Stimulated activated CD8-positive, alpha-beta memory T cell treated with anti-CD3 and anti-CD28 coated beads, Interleukin-4, amount 100 ng/mL, for 24 hours (primary cell): ENCODE data around the gene PSMG2.

ENCODE experiments used
- DNase-seq: peaks from one replicate; pipeline ENCODE4 v3.0.0-alpha.2; 2020; ENCODE audit warnings: low read depth

The PSMG2 gene

GRCh38 chr18:12702221-12703095 is at the start of gene PSMG2, which contains the start of gene CEP76:
PSMG2 (plus strand) TSS chr18:12703042; CDS start chr18:12703108, 66 bp downstream.
CEP76 (minus strand) TSS chr18:12702723; CDS start chr18:12702548, 175 bp downstream.
- peak; percentile 77 for DNase-seq

- DNase-seq, result no peak
Measured at GRCh38 chr18:12654971-12655370, 47.9 kb upstream of the PSMG2 start.

GRCh38 chr18:12656605-12656937 is 46.3 kb upstream of the PSMG2 start:
- no peak for DNase-seq

GRCh38 chr18:12656938-12657683 is 45.7 kb upstream of the PSMG2 start:
- DNase-seq, result no peak

DNA sequence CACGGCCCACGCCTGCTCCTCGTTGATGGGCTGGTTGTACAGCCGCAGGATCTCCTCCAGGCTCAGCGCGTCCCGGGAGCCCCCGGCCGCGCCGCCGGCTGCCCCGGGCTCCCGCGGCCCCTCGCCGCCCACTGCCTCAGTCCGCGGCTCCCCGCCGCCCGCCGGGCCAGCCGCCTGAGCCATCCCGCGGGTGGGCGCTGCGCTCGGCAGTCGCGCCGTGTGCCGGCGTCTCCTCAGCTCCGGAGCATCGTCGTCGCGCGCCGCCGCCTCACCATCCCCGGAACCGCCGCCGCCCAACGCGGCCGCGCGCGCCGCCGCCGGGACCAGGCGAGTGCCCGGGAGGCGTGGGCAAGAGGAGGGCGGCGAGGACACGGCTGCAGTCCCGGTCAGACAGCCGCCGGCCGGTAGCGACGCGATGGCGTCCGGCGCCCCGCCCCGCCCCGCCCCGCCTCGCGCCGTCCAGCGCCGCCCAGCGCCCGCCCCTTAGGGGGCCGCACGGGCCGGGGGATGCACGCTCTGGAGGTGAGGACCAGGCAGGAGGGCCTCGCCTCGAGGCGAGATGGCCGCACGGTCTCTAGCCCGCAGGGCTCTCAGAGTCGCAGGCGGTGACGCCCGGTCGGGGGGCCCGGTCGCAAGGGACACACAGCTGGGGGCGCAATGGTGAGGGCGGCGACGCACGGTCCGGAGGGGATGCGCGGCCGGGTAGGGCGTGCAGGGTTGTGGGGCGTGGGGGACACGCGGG is 45.0 kb upstream of the PSMG2 start, which contains the start of gene SPIRE1:
SPIRE1 (minus strand) TSS at position 424 of the 742 bp plus-strand sequence; CDS start at position 183, 241 bp downstream.
- peak; percentile 15 for DNase-seq

GRCh38 chr18:12658426-12659138 is 44.3 kb upstream of the PSMG2 start:
- DNase-seq, result no peak

DNA sequence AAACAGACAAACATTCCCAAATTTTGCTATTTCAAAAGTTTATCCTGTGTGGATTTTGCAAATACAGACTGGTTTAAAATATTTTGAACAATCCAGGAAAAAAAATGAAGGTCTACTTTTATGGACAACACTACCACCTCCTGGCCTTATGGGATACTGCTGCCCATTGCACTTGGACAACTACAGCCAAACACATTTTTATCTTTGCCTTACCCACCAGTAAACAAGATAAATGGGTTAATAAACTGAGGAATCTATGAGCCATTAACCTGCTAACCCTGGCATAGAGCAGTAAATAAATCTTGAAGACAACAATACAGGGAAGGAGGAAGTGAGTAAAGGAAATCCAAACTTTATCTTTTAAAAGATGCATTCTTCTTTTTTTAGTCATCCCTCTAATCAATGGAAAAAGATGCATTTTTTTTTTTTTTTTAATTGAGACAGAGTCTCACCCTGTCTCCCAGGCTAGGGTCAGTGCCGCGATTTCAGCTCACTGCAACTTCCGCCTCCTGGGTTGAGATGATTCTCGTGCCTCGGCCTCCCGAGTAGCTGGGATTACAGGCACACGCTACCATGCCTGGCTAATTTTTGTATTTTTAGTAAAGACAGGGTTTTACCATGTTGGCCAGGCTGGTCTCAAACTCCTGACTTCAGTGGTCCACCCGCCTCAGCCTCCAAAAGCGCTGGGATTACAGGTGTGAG is 42.8 kb upstream of the PSMG2 start:
- DNase-seq, result peak; percentile 5

DNA sequence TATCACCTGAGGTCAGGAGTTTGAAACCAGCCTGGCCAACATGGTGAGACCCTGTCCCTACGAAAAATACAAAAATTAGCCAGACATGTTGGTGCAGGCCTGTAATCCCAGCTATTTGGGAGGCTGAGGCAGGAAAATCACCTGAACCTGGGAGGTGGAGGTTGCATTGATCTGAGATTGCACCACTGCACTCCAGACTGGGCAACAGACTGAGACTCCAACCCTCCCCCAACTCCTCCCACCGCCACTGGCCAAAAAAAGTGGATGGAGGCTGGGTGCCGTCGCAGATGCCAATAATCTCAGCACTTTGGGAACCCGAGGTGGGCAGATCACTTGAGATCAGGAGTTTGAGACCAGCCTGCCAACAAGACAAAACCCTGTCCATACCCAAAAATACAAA is 34.8 kb upstream of the PSMG2 start:
- no peak for DNase-seq

GRCh38 chr18:12679183-12679786 is 23.6 kb upstream of the PSMG2 start:
- DNase-seq, result no peak

DNA sequence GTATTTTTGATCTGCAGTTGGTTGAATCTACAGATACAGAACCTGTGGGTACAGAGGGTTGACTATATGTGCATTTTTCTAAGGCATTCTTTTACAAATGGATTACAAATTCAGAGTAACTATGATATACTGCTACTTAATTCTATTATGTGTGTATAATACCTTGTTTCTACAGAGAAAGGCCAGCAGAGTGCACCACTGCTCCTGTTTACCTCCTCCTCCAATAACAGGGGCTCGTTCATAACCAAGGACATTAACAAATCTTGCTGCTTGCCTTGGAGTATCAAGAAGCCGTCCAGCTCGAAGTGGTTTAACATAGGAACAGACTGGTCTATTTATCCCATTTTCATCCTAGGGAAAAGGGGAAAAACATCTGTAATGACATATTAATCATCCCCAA is 16.7 kb upstream of the PSMG2 start:
- no peak for DNase-seq

GRCh38 chr18:12689256-12689850 is 13.5 kb upstream of the PSMG2 start:
- no peak for DNase-seq

DNA sequence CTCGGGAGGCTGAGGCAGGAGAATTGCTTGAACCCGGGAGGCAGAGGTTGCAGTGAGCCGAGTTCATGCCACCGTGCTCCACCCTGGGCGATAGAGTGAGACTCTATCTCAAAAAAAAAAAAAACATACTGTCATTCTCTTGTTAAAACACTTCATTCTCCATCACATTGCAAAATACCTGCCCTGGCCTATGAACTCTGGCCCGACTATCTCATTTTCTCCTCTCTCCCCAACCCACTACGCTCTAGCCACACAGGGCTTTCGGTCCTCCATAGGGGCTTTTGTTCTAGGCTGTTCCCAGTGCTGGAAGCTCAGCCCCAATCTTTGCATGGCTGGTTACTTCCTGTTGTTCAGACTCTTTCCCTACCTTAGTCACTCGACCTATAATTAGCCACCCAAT is 10.6 kb upstream of the PSMG2 start:
- no peak for DNase-seq

DNA sequence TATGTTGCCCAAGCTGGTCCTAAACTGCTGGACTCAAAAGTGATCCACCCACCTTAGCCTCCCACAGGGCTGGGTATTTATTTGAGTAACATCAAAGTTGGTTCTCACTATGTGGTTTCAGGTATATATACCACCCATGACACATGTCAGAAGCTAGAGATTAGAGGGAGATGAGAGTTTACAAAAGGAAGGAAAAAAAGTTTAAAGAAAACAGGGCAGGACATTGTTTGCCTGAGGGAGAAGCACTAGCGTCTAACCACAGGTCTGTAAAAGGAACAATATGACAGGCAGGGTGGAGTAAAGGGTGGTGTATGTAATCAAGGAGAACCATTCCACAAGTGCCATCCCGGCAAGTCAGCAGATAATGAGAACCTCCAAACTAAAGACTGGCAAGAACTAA is 8.8 kb upstream of the PSMG2 start:
- DNase-seq, result no peak

DNA sequence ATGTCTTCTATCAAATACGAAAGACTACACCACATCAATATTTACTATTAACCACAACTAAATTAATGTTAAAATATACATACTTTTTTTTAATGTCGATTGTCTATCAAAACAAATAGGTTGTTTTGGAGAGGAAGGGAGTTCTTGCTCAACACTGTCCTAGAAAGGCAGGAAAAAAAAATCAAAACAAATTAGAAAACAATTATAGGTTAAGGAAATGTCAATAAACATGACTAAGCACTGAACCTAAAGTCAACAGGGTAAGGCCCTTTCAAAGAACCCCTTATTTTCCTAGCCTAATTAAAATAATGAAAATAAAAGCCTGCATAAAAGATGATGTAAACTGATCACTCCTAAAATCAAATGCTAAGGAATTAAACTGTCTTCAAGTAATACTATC is 3.1 kb upstream of the PSMG2 start:
- DNase-seq, result no peak

DNA sequence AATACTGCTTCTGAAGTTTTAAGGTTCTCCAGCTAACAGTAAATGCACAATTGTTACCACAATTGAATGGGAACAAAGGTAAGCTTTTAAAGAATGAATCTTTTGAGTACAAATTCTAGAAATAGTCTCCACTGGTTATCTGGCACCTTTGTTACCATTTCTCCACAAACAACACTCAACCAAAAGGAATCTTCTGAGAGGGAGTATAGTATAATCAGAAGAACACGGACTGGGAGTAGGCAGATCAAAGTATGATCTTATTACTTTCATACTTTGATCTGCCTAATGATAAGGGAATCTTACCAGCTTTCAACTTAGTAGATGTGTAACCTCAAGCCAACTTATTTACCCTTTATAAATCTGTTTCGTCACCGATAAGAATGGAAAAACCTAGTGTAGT is 1.7 kb upstream of the PSMG2 start:
- no peak for DNase-seq

DNA sequence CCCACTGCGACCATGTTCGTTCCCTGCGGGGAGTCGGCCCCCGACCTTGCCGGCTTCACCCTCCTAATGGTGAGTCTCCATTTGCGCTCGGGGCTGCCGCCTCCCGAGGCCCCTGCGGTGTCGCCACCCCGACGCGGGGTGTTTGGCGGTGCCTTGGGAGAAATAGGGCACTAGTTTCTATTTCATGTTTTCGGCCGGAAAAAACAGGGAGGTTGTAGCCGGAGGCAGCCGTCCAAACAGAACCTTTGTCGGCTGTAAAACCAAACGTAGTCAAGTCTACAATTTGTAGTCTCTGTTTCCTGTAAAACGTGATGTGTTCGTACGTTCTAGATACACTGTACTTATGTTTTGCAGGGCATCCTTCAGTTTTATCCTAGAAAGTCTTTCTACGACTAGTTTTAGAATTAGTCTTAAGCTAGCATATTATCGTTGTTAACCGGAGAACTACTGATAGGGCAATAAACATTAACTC is 290 bp downstream of the PSMG2 start:
- no peak for DNase-seq

DNA sequence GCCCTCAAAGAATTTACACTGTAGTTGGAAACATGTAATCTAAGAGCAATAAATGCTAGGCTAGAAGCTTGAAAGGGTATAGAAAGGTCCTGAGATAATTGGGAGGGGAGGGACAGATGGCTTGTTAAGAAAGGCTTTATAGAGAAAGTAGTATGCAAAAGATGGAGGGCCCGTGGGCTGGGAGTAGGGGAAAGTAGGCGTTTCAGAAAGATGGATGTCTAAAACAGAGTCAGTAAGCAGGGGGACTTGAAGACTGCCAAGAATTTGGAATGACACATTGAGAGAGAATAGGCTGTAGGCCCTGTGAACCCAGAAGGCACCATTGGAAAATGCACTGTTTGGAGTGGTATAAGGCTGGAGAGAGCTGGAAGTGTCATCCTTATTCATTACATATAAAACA is 822 bp downstream of the PSMG2 start:
- DNase-seq, result no peak

DNA sequence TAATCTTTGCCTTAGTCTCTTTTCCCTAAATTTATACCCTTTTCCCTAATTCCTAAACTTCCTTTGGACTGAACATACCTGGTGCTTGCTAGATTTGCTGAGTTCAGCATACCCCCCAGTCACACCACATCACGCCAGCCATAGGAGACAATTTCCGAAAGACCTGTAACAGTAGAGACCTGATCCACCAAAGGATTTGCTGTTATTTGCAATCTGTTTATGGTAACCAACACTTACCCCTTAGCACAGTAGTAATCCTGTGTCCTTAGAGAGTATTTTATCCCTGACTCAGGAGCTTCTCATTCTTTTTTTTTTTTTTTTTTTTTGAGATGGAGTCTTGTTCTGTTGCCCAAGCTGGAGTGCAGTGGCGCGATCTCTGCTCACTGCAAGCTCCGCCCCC is 8.6 kb downstream of the PSMG2 start:
- DNase-seq, result no peak

DNA sequence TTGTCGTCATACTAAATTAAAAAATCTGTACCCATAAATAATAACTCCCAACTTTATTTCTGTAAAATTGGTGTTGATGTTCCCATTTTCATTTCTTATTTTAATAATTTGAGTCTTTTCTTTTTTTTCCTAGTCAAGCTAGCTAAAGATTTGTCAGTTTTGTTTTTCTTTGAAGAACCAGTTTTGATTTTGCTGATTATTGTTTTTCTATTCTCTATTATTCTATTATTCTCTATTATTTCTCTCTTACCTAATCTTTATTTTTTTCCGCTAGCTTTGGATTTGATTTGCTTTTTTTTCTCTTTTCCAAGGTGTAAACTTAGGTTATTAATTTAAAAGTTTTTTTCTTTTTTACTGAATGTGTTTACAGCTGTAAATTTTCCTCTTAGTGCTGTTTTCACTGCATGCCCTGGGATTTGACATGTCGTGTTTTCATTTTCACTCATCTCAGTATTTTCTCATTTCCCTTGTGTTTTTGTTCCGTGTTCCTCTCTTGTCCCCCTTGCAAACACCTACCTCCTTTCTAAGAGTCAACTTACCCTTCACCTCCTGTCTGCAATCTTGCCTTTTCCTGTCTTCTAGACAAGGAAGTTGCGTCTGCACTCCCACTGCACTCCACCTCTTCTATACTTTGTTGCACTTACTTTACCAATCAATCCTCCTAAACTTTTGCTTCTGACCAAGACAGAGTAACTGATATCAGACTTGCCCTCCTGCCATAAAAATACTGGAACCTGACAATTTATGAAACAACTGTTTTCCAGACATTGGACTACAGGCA is 18.8 kb downstream of the PSMG2 start:
- no peak for DNase-seq
